Adipose tissue (tissue), 3 donors: Measurements from ENCODE around the gene RAB1A. TPM values are rescaled to one million over a fixed set of nuclear protein-coding genes. Genes with fewer than 3 reads are reported as not detected.

Source experiments
- H3K27ac ChIP-seq: one replicate; pipeline ENCODE4 v1.5.1; 2013; ENCODE audit warnings: low read depth, low read length
- WGBS, 3 donors: extraction: QIAGEN DNeasy Blood & Tissue Kit; methylation state at CpG; one replicate each; pipeline ENCODE4 v1.1.7; 2013; 5-methylcytosine and 5-hydroxymethylcytosine counted together
- polyA plus RNA-seq, 3 donors: library from polyadenylated mRNA; stranded (reverse); fragments of 200-250 nt; gene quantifications; one replicate each; pipeline ENCODE4 v1.2.3, GENCODE V29; 2013
- donor health status: healthy with polysubstance abuse.
- donor health status: Bipolar disorder and iron deficiency.
- donor health status: healthy.

Gene RAB1A
- polyA plus RNA-seq, 3 donors = 59.8 to 128 (median 123) TPM

- H3K27ac ChIP-seq = no peak overlapping the region
- WGBS, 3 donors = 90 to 96% (median 94%) methylated on average over 5 of the region's 5 CpGs
These were observed 22.4 kb downstream of the RAB1A start for GRCh38 chr2:65107530-65107929.

GRCh38 chr2:65103013-65103715 is 26.7 kb downstream of the RAB1A start:
- H3K27ac ChIP-seq = no peak overlapping the region
- 55 to 86% (median 79%) methylated on average over 6 of the region's 6 CpGs for WGBS, 3 donors

GRCh38 chr2:65101071-65101470 is 28.8 kb downstream of the RAB1A start:
- H3K27ac ChIP-seq = no peak overlapping the region
- WGBS, 3 donors = 37 to 78% (median 65%) methylated on average over 3 of the region's 3 CpGs

- no peak overlapping the region for H3K27ac ChIP-seq
- WGBS, 3 donors = 80 to 86% (median 80%) methylated on average over 5 of the region's 5 CpGs
These were observed 31.2 kb downstream of the RAB1A start for GRCh38 chr2:65098741-65099140.

- 46 to 54% (median 51%) methylated on average over 1 of the region's 1 CpG for WGBS, 3 donors
- no peak overlapping the region for H3K27ac ChIP-seq
These were observed 32.1 kb downstream of the RAB1A start for GRCh38 chr2:65097844-65098243.

GRCh38 chr2:65096948-65097347 is 33.0 kb downstream of the RAB1A start:
- WGBS, 3 donors = 78 to 91% (median 84%) methylated on average over 1 of the region's 1 CpG
- H3K27ac ChIP-seq = no peak overlapping the region

- H3K27ac ChIP-seq = no peak overlapping the region
These were observed 36.7 kb downstream of the RAB1A start for GRCh38 chr2:65093211-65093610.

GRCh38 chr2:65092791-65093190 is 37.1 kb downstream of the RAB1A start:
- 75 to 93% (median 79%) methylated on average over 4 of the region's 4 CpGs for WGBS, 3 donors
- H3K27ac ChIP-seq = no peak overlapping the region

GRCh38 chr2:65085148-65085547 is 44.8 kb downstream of the RAB1A start:
- H3K27ac ChIP-seq = no peak overlapping the region
- WGBS, 3 donors = 91 to 94% (median 94%) methylated on average over 3 of the region's 3 CpGs

- no peak overlapping the region for H3K27ac ChIP-seq
- 42 to 92% (median 43%) methylated on average over 4 of the region's 4 CpGs for WGBS, 3 donors
These were observed 48.6 kb downstream of the RAB1A start for GRCh38 chr2:65081232-65081685.

GRCh38 chr2:65079017-65079416 is 50.9 kb downstream of the RAB1A start:
- WGBS, 3 donors = 94 to 96% (median 95%) methylated on average over 6 of the region's 6 CpGs
- H3K27ac ChIP-seq = no peak overlapping the region

- 93 to 98% (median 97%) methylated on average over 7 of the region's 7 CpGs for WGBS, 3 donors
- no peak overlapping the region for H3K27ac ChIP-seq
These were observed 52.0 kb downstream of the RAB1A start for GRCh38 chr2:65077898-65078297.

GRCh38 chr2:65076345-65076710 is 53.6 kb downstream of the RAB1A start:
- 59 to 69% (median 60%) methylated on average over 7 of the region's 7 CpGs for WGBS, 3 donors
- no peak overlapping the region for H3K27ac ChIP-seq

- no peak overlapping the region for H3K27ac ChIP-seq
- WGBS, 3 donors = 39 to 46% (median 42%) methylated on average over 5 of the region's 5 CpGs
These were observed 54.1 kb downstream of the RAB1A start for GRCh38 chr2:65075605-65076344.

GRCh38 chr2:65075176-65075575 is 54.7 kb downstream of the RAB1A start:
- no peak overlapping the region for H3K27ac ChIP-seq
- WGBS, 3 donors = 70 to 79% (median 73%) methylated on average over 9 of the region's 9 CpGs

GRCh38 chr2:65073879-65074565 is 55.9 kb downstream of the RAB1A start:
- WGBS, 3 donors = 74 to 82% (median 75%) methylated on average over 12 of the region's 12 CpGs
- H3K27ac ChIP-seq = no peak overlapping the region

GRCh38 chr2:65072181-65072970 is 57.5 kb downstream of the RAB1A start:
- H3K27ac ChIP-seq = no peak overlapping the region
- WGBS, 3 donors = 83 to 87% (median 87%) methylated on average over 20 of the region's 20 CpGs

- 63 to 81% (median 77%) methylated on average over 13 to 14 of the region's 14 CpGs for WGBS, 3 donors
- H3K27ac ChIP-seq = no peak overlapping the region
These were observed 58.3 kb downstream of the RAB1A start for GRCh38 chr2:65071499-65072180.
